GM19240 (cell line): Measurements from ENCODE around the gene BIRC3.
"Not testable (repeated sequence)": the region's sequence is repeated elsewhere in the genome, so short reads cannot be mapped to it uniquely, and the experiment has no call there.

Experiments used
- DNase-seq: peaks from one replicate; pipeline ENCODE4 v3.0.0; 2011; ENCODE audit warnings: low spot score; ENCODE audit not compliant: insufficient read length

The BIRC3 gene

GRCh38 chr11:102323542-102324251 is 6.4 kb downstream of the BIRC3 start:
- no peak for DNase-seq

DNA sequence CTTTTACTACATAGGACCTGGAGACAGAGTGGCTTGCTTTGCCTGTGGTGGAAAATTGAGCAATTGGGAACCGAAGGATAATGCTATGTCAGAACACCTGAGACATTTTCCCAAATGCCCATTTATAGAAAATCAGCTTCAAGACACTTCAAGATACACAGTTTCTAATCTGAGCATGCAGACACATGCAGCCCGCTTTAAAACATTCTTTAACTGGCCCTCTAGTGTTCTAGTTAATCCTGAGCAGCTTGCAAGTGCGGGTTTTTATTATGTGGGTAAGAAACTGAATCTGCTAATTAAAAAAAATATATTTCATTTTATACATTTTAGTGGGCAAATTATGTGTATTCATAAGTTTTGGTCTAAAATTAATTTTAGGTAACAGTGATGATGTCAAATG is 7.8 kb downstream of the BIRC3 start:
- DNase-seq, result no peak

DNA sequence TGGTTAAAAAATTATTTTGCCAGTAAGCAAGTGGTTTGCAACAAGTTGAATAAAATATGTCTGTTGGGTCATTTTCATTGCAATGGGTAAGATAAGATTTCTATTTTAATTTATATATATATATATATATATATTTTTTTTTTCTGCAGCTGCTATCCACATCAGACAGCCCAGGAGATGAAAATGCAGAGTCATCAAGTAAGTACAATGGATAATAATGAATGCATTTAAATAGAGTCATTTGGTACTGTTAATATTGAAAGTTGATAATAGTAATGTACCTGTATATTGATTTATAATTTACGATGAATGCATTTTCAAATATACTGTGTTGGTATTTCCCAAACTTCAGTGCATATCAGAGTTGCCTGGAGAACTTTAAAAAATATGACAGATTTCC is 11.5 kb downstream of the BIRC3 start:
- DNase-seq, result no peak

GRCh38 chr11:102330231-102330630 is 12.9 kb downstream of the BIRC3 start:
- no peak for DNase-seq

- DNase-seq, result no peak
Observed at GRCh38 chr11:102331341-102331740, 14.1 kb downstream of the BIRC3 start.

- DNase-seq, result no peak
Observed at GRCh38 chr11:102332611-102332994, 15.3 kb downstream of the BIRC3 start.

DNA sequence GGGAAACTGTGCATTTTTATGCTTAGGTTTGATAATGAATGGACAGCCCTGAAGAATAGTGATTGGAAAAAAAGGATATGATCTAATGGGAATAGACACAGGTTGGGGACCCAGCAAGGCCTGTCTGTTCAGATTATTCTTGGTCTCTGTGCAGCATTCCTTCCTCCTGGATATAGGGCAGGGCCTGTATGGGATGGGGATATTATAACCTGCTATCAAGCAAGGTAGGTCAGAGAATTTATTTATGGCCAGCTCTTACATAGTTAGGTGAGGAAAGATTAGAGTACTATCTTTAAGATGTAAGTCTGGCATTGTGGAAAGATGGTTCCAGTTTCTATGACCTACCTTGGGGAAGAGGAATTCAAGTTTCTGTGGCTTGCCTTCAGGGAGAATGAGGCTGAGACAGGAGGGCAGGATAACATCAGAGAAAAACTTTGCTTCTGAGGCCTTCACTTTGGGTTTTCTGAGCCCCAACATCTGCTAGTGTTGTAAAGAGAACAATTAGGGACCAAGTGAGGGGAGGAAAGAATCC is 21.3 kb downstream of the BIRC3 start:
- no peak for DNase-seq

- DNase-seq, result not testable (repeated sequence)
Observed at GRCh38 chr11:102341311-102341710, 24.0 kb downstream of the BIRC3 start.

GRCh38 chr11:102341844-102342318 is 24.6 kb downstream of the BIRC3 start:
- no peak for DNase-seq

DNA sequence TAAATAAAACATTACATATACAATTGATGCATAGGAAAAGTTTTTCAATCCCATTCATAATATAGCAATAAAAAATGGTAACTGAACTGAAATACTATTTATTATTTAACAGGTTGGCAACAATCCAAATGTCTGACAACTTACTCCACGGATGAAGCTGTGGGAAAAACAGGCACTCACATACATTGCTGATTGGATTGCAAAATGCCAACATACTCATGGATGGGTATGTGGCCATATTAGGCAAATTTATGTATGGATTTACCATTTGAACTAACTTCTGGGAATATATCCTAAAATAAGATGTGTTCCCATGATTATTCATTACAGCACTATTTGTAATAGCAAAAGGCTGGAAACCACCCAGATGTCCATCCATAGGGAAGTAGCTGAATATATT is 26.5 kb downstream of the BIRC3 start:
- no peak for DNase-seq

DNA sequence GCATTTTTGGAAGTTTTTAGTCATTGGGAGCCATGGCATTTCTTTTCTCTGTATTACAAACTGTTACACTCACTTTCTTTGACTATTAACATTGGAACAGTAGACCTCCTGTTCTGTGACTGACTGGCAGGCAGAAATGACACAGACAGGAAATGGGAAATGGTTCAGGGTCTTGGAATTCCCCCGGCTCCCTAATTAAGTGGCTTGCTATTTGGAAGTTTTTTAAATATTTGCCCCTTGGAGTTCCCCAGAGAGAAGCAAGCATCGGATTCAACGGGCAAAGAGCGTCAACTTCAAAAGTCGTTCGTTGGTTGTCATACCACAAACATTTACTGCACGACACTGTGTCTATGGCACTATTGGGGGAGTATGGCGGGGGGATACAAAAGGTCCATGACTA is 28.6 kb downstream of the BIRC3 start:
- no peak for DNase-seq

DNA sequence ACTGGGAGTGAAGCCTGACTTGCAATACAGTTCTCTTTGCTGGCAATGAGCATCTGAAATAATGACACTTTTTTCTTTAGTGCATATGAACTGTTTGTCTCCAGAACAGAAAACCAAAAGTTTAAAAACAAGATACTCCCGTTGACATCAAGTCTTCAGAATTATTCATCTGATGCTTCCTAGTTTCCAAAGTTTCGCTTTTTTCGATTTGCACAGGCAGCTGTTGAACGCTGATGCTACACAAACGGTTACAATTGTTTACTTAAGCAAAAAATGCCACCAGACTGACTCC is 29.1 kb downstream of the BIRC3 start:
- no peak for DNase-seq

- DNase-seq, result peak; percentile 28
Observed at GRCh38 chr11:102346748-102347461, 29.6 kb downstream of the BIRC3 start, which contains the start of gene BIRC2. TSS of gene BIRC2 (plus strand) at chr11:102347214. CDS start at chr11:102349855, 2,641 bp downstream.

DNA sequence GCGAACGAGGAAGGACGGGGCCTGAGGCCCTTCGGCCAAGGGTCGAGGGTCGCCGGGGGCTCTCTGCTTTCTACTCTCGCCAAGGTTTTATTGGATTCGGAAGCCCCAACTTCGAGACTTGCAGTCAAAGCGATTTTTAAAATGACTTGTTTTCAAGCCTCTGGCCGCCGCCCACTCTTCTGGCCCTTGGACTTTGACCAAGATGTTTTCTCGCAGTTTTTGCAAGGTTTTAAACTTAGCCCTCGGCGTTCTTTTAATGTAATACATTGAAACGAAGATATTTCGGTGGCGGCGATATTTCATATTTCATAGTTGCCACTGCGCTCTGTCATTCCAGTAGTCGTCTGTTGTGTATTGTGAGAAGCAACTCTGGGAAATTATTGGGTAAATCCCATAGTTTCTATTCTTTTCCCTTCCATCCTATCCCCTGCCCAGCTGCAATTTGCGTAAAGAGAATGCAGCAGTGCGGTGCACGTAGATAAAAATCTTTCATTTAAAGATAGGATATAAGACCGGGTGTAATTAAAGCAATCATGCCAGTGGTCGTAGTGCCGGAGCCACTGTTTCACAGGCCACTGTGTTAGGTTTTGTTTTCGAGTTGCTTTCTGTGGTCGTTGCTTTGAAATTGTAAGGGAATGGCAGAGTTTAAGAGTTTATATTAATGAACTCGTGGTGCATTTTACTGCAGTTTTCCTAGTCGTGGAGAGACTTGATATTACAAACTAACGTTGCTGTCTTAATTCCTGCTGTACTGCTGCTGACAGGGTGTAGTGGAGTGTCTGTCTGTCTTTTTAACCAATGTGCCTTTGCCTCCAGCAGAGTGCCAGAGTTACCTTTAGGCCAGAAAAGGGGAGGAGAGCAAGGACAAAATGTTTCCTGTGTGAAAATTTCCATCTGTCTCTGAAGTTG is 30.4 kb downstream of the BIRC3 start:
- no peak for DNase-seq

- no peak for DNase-seq
Observed at GRCh38 chr11:102357116-102357515, 39.8 kb downstream of the BIRC3 start.

GRCh38 chr11:102359372-102359771 is 42.1 kb downstream of the BIRC3 start:
- no peak for DNase-seq

DNA sequence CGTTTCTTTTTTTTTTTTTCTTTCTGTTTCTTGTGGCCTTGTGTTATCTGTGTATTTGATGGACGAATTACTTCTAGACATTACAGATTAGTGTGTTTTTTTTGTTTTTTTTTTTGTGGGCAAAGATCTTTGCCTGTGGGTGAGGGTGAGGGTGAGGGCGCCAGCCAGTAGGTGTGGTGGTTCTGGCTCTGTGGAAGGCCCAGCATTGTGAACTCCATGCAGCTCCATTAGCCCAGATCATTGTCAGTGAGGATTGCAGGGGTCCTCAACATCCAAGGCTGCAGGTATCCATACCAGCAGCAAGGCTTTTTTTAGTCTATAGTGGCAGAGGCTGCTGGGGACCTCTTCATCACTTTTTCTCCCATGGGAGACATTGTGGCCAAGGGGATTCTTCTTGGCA is 43.4 kb downstream of the BIRC3 start:
- DNase-seq, result no peak

DNA sequence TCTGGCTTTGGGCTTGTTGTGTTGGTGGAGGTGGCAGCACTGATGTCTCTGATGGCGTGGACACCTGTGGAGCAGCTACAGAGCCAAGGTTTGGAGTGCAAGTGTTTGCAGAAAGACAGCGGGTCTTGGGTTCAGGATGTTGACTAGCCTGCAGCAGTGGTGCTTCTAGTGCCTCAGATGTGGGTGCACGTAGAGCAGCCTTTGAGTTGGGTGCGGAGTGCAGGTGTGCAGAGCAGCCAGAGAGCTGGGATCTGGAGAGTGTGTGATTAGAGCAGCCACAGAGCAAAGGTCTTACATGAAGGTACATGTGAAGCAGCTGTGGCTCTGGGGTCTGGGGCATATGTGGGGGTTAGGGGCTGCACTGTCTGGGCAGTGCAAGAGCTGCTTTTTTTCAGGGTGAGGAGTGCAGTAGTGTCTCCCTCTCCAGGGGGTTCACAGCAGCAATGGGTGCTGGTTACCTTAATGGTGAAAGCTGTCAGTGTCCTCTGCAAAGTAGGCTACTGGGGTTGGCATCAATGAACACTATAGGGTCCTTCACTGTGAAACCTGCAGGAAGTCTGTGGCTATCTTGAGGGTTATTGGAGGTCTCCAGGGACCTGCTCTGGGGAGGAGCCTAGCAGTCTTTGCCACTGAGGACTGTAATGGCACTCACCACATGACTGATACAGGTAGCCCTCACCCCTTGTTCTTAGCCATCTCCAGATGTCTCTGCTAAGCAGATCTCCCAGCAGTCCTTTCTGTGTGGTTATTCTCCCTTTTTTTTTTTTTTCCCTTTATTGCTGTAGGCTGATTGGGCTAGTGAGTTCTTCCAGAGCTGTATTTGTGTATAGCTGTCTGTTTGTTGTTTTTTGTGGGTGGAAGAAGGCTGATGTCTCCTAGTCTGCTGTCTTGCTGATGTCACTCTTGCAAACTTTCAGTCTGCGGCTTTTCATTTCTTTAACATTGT is 44.1 kb downstream of the BIRC3 start:
- DNase-seq, result no peak

DNA sequence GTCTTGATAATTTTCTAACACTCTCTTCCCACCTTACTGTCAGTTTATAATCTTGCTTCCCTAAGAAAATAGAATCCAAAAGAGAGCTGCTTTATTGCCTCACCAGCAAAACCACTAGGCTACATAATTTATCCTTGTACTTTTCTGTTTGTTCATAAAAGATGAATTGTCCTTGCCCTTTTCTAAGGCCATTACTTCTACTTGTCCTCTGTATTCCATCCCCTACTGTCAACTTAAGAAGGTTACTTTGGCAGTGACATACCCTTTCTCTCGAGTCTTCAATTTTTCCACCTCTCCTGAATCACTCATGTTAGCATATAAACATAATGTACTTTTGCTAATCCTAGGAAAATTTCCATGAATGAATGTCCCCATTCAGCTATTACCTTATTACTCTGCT is 47.7 kb downstream of the BIRC3 start:
- DNase-seq, result no peak

DNA sequence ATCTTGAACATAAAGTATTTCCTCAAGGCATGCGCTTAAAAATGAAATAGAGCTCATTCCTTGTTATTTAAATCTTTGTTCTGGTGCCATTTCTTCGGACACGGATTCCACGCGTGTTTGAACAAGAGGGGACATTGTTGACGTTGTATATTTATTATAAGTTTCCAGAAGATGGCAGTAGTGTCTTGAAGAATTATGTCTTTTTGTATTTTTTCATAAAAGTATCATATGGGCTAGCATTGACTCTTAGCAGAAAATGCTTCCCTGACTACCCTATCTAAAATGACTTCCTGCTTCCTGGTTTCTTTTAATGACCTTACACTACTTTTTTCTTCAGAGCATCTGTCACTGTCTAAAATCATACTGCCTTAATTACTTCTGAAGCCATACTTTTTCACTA is 50.1 kb downstream of the BIRC3 start:
- no peak for DNase-seq

- DNase-seq, result peak; percentile 84
Observed at GRCh38 chr11:102368472-102368871, 51.2 kb downstream of the BIRC3 start.
